Esophagus muscularis mucosa (tissue), 4 donors: Measurements from ENCODE around the gene TCERG1L. TPM values are rescaled to one million over a fixed set of nuclear protein-coding genes. Genes with fewer than 3 reads are reported as not detected.

Experiments
- DNase-seq: peaks from one replicate; pipeline ENCODE4 v3.0.0-alpha.2; 2017; ENCODE audit errors: extremely low spot score
- H3K27ac ChIP-seq, 4 donors: fragments of 200-600 bp; sonication (generic); replicated peaks in 1 of 4; 1 replicate in 3 of 4; 2 replicates in 1 of 4; pipeline ENCODE4 v1.5.1; 2016 to 2019; ENCODE audit warnings: mild to moderate bottlenecking in 1 of 4
- H3K27me3 ChIP-seq, 4 donors: fragments of 200-600 bp; sonication (generic); one replicate each; pipeline versions ENCODE4 v1.5.1 to v1.6.0; 2016 to 2019
- H3K36me3 ChIP-seq, 4 donors: fragments of 200-600 bp; sonication (generic); one replicate each; pipeline ENCODE4 v1.5.1; 2016 to 2019
- H3K4me1 ChIP-seq, 4 donors: fragments of 200-600 bp; sonication (generic); one replicate each; pipeline ENCODE4 v1.5.1; 2016 to 2019
- H3K4me3 ChIP-seq, 4 donors: fragments of 200-600 bp; sonication (generic); 1 replicate in 2 of 4; 2 replicates in 2 of 4; pipeline ENCODE4 v1.5.1; 2016 to 2019; ENCODE audit warnings: mild to moderate bottlenecking in 4 of 4, moderate library complexity in 1 of 4
- H3K9me3 ChIP-seq, 4 donors: fragments of 200-600 bp; sonication (generic); 1 replicate in 3 of 4; 2 replicates in 1 of 4; pipeline ENCODE4 v1.5.1; 2016 to 2019
- CTCF ChIP-seq, 3 experiments: fragments of 200-600 bp in 2 of 3; fragments of 450-650 bp in 1 of 3; sonication (generic) in 2 of 3; IDR thresholded peaks; one replicate each; pipeline ENCODE4 v1.5.1; 2017 to 2019; ENCODE audit warnings: antibody characterized with exemption in 3 of 3, mild to moderate bottlenecking in 2 of 3, moderate library complexity in 1 of 3
- EP300 ChIP-seq: sonication (generic); formaldehyde crosslinking; IDR thresholded peaks from one replicate; pipeline ENCODE4 v1.6.1; 2017; ENCODE audit warnings: antibody characterized with exemption
- POLR2A ChIP-seq: fragments of 450-650 bp; IDR thresholded peaks from one replicate; pipeline ENCODE4 v1.6.1; 2017; ENCODE audit warnings: antibody characterized with exemption, moderate library complexity, mild to moderate bottlenecking, low read depth
- POLR2AphosphoS5 ChIP-seq, 2 donors: sonication (generic); formaldehyde crosslinking; IDR thresholded peaks; one replicate each; pipeline ENCODE4 v1.6.1; 2017; ENCODE audit warnings: antibody characterized with exemption in 2 of 2
- WGBS: methylation state at CpG from one replicate; pipeline ENCODE4 v1.1.5; 2018; 5-methylcytosine and 5-hydroxymethylcytosine counted together
- intact Hi-C: fragments of 100-400 bp; cut with DNase I; formaldehyde crosslinking; loops from one replicate; pipeline ENCODE4 v1.15.1; 2023
- total RNA-seq, 4 donors: library from RNA; depleted of rRNA; stranded (reverse); fragments of >200 nt; gene quantifications; one replicate each; pipeline versions ENCODE4 v1.1.0 to v1.2.1, GENCODE V29; 2016

The TCERG1L gene
- total RNA-seq, 4 donors from 2014 or later, result not detected

GRCh38 chr10:131200856-131201470 lies 110.6 kb downstream of the TCERG1L start:
- WGBS, result 83% methylated on average over 20 of the region's 21 CpGs
- Histone ChIP-seq H3K27me3 (peaks cover 0 to 23% (median 0%) of the 10 kb centered on the region in 4 donors), H3K4me3 (no peak overlapping the region), H3K27ac (no peak overlapping the region), H3K4me1 (no peaks in the 10 kb centered on the region), H3K36me3 (no peaks in the 10 kb centered on the region), H3K9me3 (no peaks in the 10 kb centered on the region)
- no peak for DNase-seq
- no peak for TF ChIP-seq POLR2A
- no peak for TF ChIP-seq EP300
- TF ChIP-seq POLR2AphosphoS5 (IDR thresholded peaks at IDR 0.05), result no peak
- TF ChIP-seq CTCF (IDR thresholded peaks at IDR 0.05), result no peak
- intact Hi-C loops, result no loop called here

DNA sequence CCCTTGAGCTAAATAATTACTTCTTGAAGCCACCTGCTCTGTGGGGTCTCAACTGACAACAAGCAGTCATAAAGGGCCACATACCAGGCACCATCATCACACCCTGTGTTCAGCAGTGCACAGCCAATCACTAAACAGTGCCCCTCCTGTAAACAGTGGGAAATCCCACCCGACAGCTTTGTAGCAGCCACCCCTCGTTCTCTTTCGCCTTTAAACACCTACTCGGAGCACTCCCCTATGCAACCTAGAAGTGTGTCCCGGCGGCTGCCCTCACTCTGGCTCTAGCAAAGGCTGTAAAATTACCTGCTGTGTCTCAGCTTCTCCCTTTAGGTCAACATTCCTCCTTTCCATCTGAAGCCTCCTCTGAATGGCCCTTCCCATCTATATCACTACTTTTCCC lies 111.9 kb downstream of the TCERG1L start:
- intact Hi-C loops, result no loop called here
- Histone ChIP-seq H3K27ac (no peak overlapping the region), H3K36me3 (no peaks in the 10 kb centered on the region), H3K4me3 (no peak overlapping the region), H3K27me3 (peaks cover 0 to 23% (median 0%) of the 10 kb centered on the region in 4 donors), H3K9me3 (no peaks in the 10 kb centered on the region), H3K4me1 (no peaks in the 10 kb centered on the region)
- TF ChIP-seq POLR2AphosphoS5 (IDR thresholded peaks at IDR 0.05) (no peak), EP300 (no peak), CTCF (IDR thresholded peaks at IDR 0.05) (no peak), POLR2A (no peak)
- DNase-seq, result no peak
- 20% methylated on average over 6 of the region's 6 CpGs for WGBS

- H3K9me3 ChIP-seq, result no peaks in the 10 kb centered on the region
- no peak for DNase-seq
- intact Hi-C loops, result no loop called here
- peaks cover 0 to 23% (median 0%) of the 10 kb centered on the region in 4 donors for H3K27me3 ChIP-seq
- no peak overlapping the region for H3K4me3 ChIP-seq
- TF ChIP-seq EP300, result no peak
- no peak for TF ChIP-seq POLR2AphosphoS5 (IDR thresholded peaks at IDR 0.05)
- TF ChIP-seq CTCF (IDR thresholded peaks at IDR 0.05), result no peak
- no peak for TF ChIP-seq POLR2A
- H3K4me1 ChIP-seq, result no peaks in the 10 kb centered on the region
- 77% methylated on average over 6 of the region's 7 CpGs for WGBS
- H3K27ac ChIP-seq, result no peak overlapping the region
- no peaks in the 10 kb centered on the region for H3K36me3 ChIP-seq
These were observed 112.7 kb downstream of the TCERG1L start for GRCh38 chr10:131198843-131199242.

DNA sequence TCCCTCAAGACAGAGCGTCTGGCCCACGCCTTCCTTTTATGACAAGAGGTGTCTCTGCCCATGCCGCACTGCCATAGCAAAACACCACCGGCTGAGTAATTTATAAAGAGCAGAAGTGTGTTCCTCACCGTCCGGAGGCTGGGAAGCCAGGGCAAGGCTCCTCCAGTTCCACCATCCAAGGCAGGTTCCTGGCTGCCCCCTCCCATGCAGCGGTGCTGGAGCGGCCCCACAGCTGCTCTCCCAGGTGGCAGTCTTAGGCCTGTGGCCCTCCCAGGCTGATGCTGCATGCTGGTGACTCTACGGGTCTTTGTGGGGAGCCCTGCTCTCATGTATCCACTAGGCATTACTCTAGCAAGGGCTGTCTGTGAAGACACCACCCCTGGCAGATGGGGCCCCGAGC lies 113.1 kb downstream of the TCERG1L start:
- Histone ChIP-seq H3K4me1 (no peaks in the 10 kb centered on the region), H3K27me3 (peaks cover 0 to 23% (median 0%) of the 10 kb centered on the region in 4 donors), H3K36me3 (no peaks in the 10 kb centered on the region), H3K9me3 (no peaks in the 10 kb centered on the region), H3K4me3 (no peak overlapping the region), H3K27ac (no peak overlapping the region)
- TF ChIP-seq POLR2A (no peak), POLR2AphosphoS5 (IDR thresholded peaks at IDR 0.05) (no peak), CTCF (IDR thresholded peaks at IDR 0.05) (no peak), EP300 (no peak)
- no peak for DNase-seq
- intact Hi-C loops, result no loop called here
- WGBS, result 83% methylated on average over 10 of the region's 10 CpGs
